PC-9 (cell line): ENCODE measurements around the gene ACACA. TPM values are rescaled to one million over a fixed set of nuclear protein-coding genes. Genes with fewer than 3 reads are reported as not detected.

ENCODE experiments used
- BruUV-seq: library from RNA; stranded (reverse); fragments of 400-500 nt; replicated peaks from 2 replicates; lab custom pipeline; 2021; lab: Mats Ljungman, UMichigan
- CTCF ChIA-PET: fragments of 300-600 bp; sonication (Branson Sonifier 250); formaldehyde crosslinking; loops from one replicate; lab custom pipeline; 2022; ENCODE audit warnings: antibody characterized with exemption; lab: Charles Lee
- POLR2A ChIA-PET: fragments of 300-600 bp; sonication (Branson Sonifier 250); formaldehyde crosslinking; loops from one replicate; lab custom pipeline; 2022; ENCODE audit warnings: antibody characterized with exemption; ENCODE audit not compliant: unreplicated experiment; lab: Charles Lee
- DNase-seq, 2 experiments: peaks; one replicate each; pipeline versions ENCODE4 v3.0.0 to v3.0.0-alpha.2; 2015 to 2022; ENCODE audit warnings: mixed read lengths in 1 of 2
- H2AFZ ChIP-seq: fragments of 200-600 bp; sonication (generic); 2 replicates; pipeline ENCODE4 v1.8.1; 2017; ENCODE audit warnings: antibody characterized with exemption
- H3F3A ChIP-seq: fragments of 200-600 bp; sonication (generic); 2 replicates; pipeline ENCODE4 v1.8.1; 2017; ENCODE audit warnings: antibody characterized with exemption, mild to moderate bottlenecking, low read depth; ENCODE audit not compliant: insufficient read depth
- H3K27ac ChIP-seq: fragments of 200-600 bp; sonication (generic); 2 replicates; pipeline ENCODE4 v1.6.1; 2016; ENCODE audit warnings: mixed run types
- H3K27me3 ChIP-seq: fragments of 200-600 bp; sonication (generic); 2 replicates; pipeline ENCODE4 v1.6.1; 2016; ENCODE audit warnings: low read depth, mixed run types; ENCODE audit not compliant: insufficient read depth
- H3K36me3 ChIP-seq: fragments of 200-600 bp; sonication (generic); 2 replicates; pipeline ENCODE4 v1.6.1; 2016; ENCODE audit warnings: low read depth, mixed run types
- H3K4me1 ChIP-seq: fragments of 200-600 bp; sonication (generic); replicated peaks from 2 replicates; pipeline ENCODE4 v1.6.1; 2016; ENCODE audit warnings: mixed run types; ENCODE audit not compliant: insufficient read depth
- H3K4me2 ChIP-seq: fragments of 200-600 bp; sonication (generic); 2 replicates; pipeline ENCODE4 v1.6.1; 2017; ENCODE audit warnings: mixed run types
- H3K4me3 ChIP-seq: fragments of 200-600 bp; sonication (generic); 2 replicates; pipeline ENCODE4 v1.6.1; 2016; ENCODE audit warnings: mixed run types
- H3K79me2 ChIP-seq: fragments of 200-600 bp; sonication (generic); 2 replicates; pipeline ENCODE4 v1.6.1; 2017; ENCODE audit warnings: low read depth, mixed run types
- H3K9me2 ChIP-seq: fragments of 200-600 bp; sonication (generic); 2 replicates; pipeline ENCODE4 v1.8.1; 2017; ENCODE audit warnings: mild to moderate bottlenecking; ENCODE audit not compliant: insufficient read depth
- H3K9me3 ChIP-seq: fragments of 200-600 bp; sonication (generic); 2 replicates; pipeline ENCODE4 v1.8.1; 2016; ENCODE audit warnings: low read depth; ENCODE audit not compliant: insufficient read depth
- H4K20me1 ChIP-seq: fragments of 200-600 bp; sonication (generic); 2 replicates; pipeline ENCODE4 v1.8.1; 2017; ENCODE audit not compliant: insufficient read depth
- EZH2 ChIP-seq: fragments of 200-600 bp; sonication (generic); IDR thresholded peaks from 2 replicates; pipeline ENCODE4 v1.8.0; 2017; ENCODE audit warnings: antibody characterized with exemption, low read depth
- intact Hi-C: fragments of 100-400 bp; cut with micrococcal nuclease; formaldehyde crosslinking; loops from one replicate; pipeline ENCODE4 v1.10.0; 2022; ENCODE audit not compliant: unreplicated experiment
- total RNA-seq: library from RNA; stranded (reverse); gene quantifications from 2 replicates; pipeline ENCODE4 v1.2.3, GENCODE V29; 2021
- TF ChIP-seq, protein P1 (sequence below): fragments of 200-600 bp; sonication (generic); conservative IDR thresholded peaks from 2 replicates; pipeline ENCODE4 v1.6.1; 2017; ENCODE audit warnings: mixed run types, antibody characterized with exemption, mild to moderate bottlenecking, moderate library complexity

Gene ACACA
- total RNA-seq, 1 experiment from 2014 or later, result 185 TPM

DNA sequence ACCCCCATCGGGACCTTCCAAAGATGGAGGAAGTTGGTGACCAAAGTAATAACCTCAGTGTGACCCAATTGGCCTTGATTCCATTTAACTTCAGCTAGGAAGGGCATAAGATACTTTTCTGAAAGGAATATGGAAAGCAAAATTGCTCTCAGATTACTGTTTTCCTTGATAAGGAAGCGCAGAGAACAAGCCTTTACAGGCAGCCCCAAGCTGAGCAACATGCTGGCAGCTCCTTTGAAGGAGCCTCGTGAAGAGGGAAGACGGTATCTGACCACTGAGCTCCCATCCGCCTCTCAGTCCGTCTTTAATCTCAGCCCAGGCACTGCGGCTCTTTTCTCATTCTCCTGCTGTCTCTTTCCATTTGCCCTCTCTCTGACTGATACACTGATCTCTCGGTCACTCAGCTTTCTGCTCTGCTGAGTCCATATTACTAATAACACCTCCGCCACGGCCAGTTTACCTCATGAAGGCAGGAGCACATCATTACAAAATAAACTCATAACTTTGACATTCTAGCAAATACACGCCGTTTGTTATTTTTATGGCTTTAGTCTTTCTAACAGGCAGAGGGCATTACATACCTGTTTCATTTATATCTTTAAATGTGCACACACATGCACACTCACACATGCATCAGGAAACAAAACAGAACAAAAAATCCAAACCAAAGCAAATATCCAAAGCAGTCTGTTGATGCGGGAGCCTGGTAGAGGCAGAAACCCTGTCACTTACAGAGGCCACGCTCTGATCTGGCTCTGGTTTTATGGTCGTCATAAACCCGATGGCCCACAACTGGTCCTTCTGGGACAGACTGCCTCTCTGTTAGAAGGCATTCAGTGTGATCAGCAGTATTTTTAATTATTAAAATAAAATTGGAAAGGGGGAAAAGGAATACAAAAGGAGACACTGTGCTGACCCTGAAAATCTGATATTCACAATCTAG, 274.7 kb downstream of the ACACA start:
- BruUV-seq, result no TSS peak
- intact Hi-C loops, result no loop called here
- no peaks in the 10 kb centered on the region for H3K4me1 ChIP-seq
- H3K9me3 ChIP-seq, result no peaks in the 10 kb centered on the region
- peaks cover 23% of the 10 kb centered on the region for H3K36me3 ChIP-seq
- no peak overlapping the region for H3K4me2 ChIP-seq
- TF ChIP-seq EZH2, result no peak
- TF ChIP-seq, protein P1, sequence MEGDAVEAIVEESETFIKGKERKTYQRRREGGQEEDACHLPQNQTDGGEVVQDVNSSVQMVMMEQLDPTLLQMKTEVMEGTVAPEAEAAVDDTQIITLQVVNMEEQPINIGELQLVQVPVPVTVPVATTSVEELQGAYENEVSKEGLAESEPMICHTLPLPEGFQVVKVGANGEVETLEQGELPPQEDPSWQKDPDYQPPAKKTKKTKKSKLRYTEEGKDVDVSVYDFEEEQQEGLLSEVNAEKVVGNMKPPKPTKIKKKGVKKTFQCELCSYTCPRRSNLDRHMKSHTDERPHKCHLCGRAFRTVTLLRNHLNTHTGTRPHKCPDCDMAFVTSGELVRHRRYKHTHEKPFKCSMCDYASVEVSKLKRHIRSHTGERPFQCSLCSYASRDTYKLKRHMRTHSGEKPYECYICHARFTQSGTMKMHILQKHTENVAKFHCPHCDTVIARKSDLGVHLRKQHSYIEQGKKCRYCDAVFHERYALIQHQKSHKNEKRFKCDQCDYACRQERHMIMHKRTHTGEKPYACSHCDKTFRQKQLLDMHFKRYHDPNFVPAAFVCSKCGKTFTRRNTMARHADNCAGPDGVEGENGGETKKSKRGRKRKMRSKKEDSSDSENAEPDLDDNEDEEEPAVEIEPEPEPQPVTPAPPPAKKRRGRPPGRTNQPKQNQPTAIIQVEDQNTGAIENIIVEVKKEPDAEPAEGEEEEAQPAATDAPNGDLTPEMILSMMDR, result no peak
- peaks cover 3% of the 10 kb centered on the region; the same call in 1 of the 2 replicates for H4K20me1 ChIP-seq
- CTCF ChIA-PET, result no interaction called here
- POLR2A ChIA-PET, result no interaction called here
- no peak overlapping the region for H3K4me3 ChIP-seq
- H3K79me2 ChIP-seq, result no peaks in the 10 kb centered on the region
- no peak for DNase-seq
- no peaks in the 10 kb centered on the region for H3K9me2 ChIP-seq
- no peak overlapping the region for H3K27ac ChIP-seq
- H2AFZ ChIP-seq, result no peak overlapping the region
- no peaks in the 10 kb centered on the region for H3K27me3 ChIP-seq
- peaks cover 4% of the 10 kb centered on the region; the same call in 1 of the 2 replicates for H3F3A ChIP-seq

DNA sequence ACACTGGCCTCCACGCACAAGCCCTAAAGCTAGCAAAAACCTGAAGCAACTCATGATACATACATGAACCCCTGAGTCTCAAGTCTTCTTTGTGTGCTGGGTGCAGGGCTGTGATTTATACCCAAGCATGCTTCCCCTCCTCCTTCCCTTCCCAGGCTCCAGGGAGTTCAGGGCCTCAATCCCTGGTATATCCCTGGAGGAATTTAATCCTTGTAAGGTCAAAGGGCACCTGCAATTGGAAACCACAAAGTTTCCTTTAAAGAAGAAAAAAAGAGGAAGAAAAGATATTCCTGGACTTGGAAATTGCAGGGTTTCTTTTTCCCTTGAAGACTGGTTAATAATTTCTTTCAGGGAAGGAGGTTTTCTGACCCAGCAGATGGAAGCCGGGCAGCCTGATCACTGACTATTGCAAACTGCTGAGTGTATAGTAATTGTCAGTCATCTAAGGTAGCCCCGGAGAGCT, 275.6 kb downstream of the ACACA start:
- ChIA-PET CTCF (no interaction called here), POLR2A (no interaction called here)
- TF ChIP-seq, protein P1, result no peak
- no peak for TF ChIP-seq EZH2
- no peaks in the 10 kb centered on the region for H3K4me1 ChIP-seq
- no peak overlapping the region for H3K4me3 ChIP-seq
- H3K27ac ChIP-seq, result no peak overlapping the region
- DNase-seq, result no peak
- peaks cover 28% of the 10 kb centered on the region for H3K36me3 ChIP-seq
- H3K79me2 ChIP-seq, result no peaks in the 10 kb centered on the region
- H3K27me3 ChIP-seq, result no peaks in the 10 kb centered on the region
- H2AFZ ChIP-seq, result no peak overlapping the region
- intact Hi-C loops, result no loop called here
- no TSS peak for BruUV-seq
- H4K20me1 ChIP-seq, result peaks cover 3% of the 10 kb centered on the region; the same call in 1 of the 2 replicates
- H3K4me2 ChIP-seq, result no peak overlapping the region
- no peaks in the 10 kb centered on the region for H3K9me3 ChIP-seq
- H3F3A ChIP-seq, result peaks cover 6% of the 10 kb centered on the region; the same call in 1 of the 2 replicates
- H3K9me2 ChIP-seq, result no peaks in the 10 kb centered on the region

DNA sequence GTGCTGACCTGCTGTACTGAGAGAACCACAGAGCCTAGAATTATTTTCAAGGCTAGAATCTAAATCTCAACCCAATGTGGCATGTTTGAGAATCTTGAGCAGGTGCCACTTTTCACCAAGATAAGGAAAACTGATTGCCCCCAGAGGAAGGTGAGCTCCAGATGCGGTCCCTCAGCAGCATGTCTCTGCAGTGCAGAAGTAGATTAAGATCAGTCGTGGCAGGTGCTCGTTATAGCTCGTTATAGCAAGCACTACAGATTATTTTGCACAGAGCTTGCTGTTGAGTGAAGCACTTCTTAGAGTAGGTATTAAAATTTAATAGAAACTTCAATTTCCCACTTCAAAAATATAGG, 281.8 kb downstream of the ACACA start:
- peaks cover 56% of the 10 kb centered on the region for H3K36me3 ChIP-seq
- no peak for TF ChIP-seq EZH2
- TF ChIP-seq, protein P1, result no peak
- no peaks in the 10 kb centered on the region for H3K79me2 ChIP-seq
- no TSS peak for BruUV-seq
- no peak overlapping the region for H3K4me2 ChIP-seq
- 0 out of 2 replicates have a peak, but pooled peaks cover 7% of the 10 kb centered on the region for H3F3A ChIP-seq
- H3K27me3 ChIP-seq, result no peaks in the 10 kb centered on the region
- no peaks in the 10 kb centered on the region for H3K9me3 ChIP-seq
- H2AFZ ChIP-seq, result no peak overlapping the region
- H3K27ac ChIP-seq, result no peak overlapping the region
- H4K20me1 ChIP-seq, result no peaks in the 10 kb centered on the region; the same call in 1 of the 2 replicates
- no peak overlapping the region for H3K4me3 ChIP-seq
- no peaks in the 10 kb centered on the region for H3K9me2 ChIP-seq
- CTCF ChIA-PET, result no interaction called here
- POLR2A ChIA-PET, result interaction anchor here (0.7 kb wide), 1 partner anchor 514 kb away, joined by 6 read pairs; no protein-coding TSS in a partner anchor
- no peak for DNase-seq
- intact Hi-C loops, result no loop called here
- no peaks in the 10 kb centered on the region for H3K4me1 ChIP-seq
